ENCODE data around the gene PLAC1.

The PLAC1 gene

DNA sequence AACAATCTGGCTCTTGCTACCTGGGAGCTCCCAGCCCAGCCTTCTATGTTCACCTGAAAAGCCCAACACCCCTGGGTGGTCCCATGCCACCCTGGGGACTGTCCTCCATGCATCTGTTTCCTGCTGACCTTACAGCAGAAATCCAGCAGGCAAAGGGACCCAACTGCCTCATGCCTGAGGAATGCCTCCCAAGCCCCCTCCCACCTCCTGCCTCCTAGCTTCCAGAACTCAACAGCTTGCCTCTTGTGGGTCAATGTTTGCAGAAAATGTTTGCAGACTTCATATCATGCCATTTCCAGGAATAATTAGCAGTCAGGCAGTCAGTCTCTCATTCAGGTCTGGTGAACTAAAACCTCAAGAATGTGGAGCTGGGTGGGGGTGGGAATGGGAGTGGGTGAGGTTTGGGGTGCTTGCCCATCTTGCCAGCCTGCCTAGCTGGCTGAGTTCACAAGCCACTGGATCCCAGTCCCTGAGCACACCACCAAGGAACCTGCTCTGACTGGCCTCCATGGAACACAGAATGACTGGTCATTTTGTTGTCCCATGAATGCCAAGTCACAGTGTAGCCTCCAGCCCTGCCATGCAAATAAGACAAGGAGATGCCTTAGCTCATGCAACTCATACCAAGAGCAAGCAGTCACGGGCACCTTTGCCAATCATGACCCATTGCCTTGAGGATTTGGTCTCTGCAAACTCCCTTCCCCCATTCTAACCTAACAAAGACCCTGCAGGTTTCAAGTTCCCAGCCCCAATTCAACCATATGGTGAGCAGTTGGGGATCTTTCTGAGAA, 12.1 kb upstream of the PLAC1 start:
- Histone ChIP-seq H3K4me3 (replicated peaks; ENCODE audit: insufficient read depth, low read length) (no peak overlapping the region), H3K27me3 (ENCODE audit: insufficient read depth, poor library complexity, severe bottlenecking) (no peaks in the 10 kb centered on the region), H3K27ac (replicated peaks) (no peak overlapping the region)
- TF ChIP-seq SPI1 (IDR thresholded peaks at IDR 0.05; ENCODE audit: borderline replicate concordance, low read depth) (no peak), GABPA (IDR thresholded peaks at IDR 0.05; ENCODE audit: low read depth) (no peak), POLR2AphosphoS5 (IDR thresholded peaks at IDR 0.05; ENCODE audit: low read depth) (no peak)
- TF ChIP-seq, protein P1, sequence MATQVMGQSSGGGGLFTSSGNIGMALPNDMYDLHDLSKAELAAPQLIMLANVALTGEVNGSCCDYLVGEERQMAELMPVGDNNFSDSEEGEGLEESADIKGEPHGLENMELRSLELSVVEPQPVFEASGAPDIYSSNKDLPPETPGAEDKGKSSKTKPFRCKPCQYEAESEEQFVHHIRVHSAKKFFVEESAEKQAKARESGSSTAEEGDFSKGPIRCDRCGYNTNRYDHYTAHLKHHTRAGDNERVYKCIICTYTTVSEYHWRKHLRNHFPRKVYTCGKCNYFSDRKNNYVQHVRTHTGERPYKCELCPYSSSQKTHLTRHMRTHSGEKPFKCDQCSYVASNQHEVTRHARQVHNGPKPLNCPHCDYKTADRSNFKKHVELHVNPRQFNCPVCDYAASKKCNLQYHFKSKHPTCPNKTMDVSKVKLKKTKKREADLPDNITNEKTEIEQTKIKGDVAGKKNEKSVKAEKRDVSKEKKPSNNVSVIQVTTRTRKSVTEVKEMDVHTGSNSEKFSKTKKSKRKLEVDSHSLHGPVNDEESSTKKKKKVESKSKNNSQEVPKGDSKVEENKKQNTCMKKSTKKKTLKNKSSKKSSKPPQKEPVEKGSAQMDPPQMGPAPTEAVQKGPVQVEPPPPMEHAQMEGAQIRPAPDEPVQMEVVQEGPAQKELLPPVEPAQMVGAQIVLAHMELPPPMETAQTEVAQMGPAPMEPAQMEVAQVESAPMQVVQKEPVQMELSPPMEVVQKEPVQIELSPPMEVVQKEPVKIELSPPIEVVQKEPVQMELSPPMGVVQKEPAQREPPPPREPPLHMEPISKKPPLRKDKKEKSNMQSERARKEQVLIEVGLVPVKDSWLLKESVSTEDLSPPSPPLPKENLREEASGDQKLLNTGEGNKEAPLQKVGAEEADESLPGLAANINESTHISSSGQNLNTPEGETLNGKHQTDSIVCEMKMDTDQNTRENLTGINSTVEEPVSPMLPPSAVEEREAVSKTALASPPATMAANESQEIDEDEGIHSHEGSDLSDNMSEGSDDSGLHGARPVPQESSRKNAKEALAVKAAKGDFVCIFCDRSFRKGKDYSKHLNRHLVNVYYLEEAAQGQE (IDR thresholded peaks at IDR 0.05; ENCODE audit: insufficient replicate concordance, low read depth): no peak
- TF ChIP-seq, protein P2, sequence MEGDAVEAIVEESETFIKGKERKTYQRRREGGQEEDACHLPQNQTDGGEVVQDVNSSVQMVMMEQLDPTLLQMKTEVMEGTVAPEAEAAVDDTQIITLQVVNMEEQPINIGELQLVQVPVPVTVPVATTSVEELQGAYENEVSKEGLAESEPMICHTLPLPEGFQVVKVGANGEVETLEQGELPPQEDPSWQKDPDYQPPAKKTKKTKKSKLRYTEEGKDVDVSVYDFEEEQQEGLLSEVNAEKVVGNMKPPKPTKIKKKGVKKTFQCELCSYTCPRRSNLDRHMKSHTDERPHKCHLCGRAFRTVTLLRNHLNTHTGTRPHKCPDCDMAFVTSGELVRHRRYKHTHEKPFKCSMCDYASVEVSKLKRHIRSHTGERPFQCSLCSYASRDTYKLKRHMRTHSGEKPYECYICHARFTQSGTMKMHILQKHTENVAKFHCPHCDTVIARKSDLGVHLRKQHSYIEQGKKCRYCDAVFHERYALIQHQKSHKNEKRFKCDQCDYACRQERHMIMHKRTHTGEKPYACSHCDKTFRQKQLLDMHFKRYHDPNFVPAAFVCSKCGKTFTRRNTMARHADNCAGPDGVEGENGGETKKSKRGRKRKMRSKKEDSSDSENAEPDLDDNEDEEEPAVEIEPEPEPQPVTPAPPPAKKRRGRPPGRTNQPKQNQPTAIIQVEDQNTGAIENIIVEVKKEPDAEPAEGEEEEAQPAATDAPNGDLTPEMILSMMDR (IDR thresholded peaks at IDR 0.05; ENCODE audit: insufficient read depth, low read length): no peak
- no peak for DNase-seq (ENCODE audit: low read depth in 1 of 2, low spot score in 1 of 2)

DNA sequence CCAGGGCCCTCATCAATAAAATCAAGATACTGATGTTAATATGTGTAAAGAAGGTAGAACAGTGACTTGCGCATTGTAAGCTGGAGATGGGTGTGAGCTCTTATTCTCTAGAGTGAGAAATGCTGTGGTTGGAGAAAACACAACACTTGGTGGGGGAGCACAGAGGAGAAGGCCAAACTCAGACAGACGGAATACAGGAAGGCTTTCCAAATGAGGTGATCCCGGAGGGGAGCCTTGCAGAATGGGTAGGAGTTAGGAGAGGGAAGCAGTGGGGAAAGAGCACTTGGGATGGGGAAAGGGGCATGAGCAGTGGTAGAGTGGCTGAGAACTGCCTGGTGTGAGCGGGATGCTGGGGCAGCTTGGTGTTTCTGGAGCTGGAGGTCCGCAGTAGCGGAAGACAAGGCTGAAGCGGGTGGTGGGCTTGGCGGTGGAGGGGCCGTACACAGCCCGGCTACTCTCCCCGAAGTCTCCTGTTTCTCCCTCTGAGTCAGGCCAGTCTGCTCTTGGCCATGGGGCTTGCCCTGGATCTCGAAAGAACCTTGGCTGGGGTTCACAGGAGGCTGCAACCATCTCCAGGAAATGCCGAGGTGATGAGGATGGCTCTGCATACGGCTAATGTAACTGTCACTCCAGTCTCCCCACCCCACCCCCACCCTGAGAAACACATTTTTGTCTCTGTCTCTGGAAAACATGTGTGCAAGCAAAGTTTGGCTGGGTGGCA, 11.3 kb upstream of the PLAC1 start:
- DNase-seq (ENCODE audit: low read depth in 1 of 2, low spot score in 1 of 2): no peak
- Histone ChIP-seq H3K27ac (replicated peaks) (no peak overlapping the region), H3K27me3 (ENCODE audit: insufficient read depth, poor library complexity, severe bottlenecking) (no peaks in the 10 kb centered on the region), H3K4me3 (replicated peaks; ENCODE audit: insufficient read depth, low read length) (no peak overlapping the region)
- TF ChIP-seq, protein P2 (IDR thresholded peaks at IDR 0.05; ENCODE audit: insufficient read depth, low read length): no peak
- TF ChIP-seq GABPA (IDR thresholded peaks at IDR 0.05; ENCODE audit: low read depth): no peak
- TF ChIP-seq SPI1 (IDR thresholded peaks at IDR 0.05; ENCODE audit: borderline replicate concordance, low read depth): no peak
- no peak for TF ChIP-seq POLR2AphosphoS5 (IDR thresholded peaks at IDR 0.05; ENCODE audit: low read depth)

DNA sequence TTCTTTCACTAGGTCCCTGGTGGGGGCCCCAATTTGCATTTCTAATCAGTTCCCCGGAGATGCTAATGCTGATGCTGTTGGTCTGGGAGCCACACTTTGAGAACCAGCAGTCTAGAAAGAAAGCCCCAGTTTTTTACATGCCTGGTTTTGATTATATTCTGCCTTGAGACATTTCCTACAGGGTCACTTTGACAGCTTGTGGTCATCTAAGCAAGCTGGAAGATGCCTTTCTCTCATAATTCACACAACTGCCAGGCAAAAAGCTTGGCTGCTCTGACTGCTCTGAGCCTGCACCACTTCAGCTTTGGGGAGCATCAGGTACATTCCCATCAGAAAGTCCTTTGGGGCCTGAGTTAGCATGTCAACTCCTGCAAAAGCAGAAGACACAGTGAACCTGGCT, 5.9 kb upstream of the PLAC1 start:
- Histone ChIP-seq H3K27ac (replicated peaks) (no peak overlapping the region), H3K4me3 (replicated peaks; ENCODE audit: insufficient read depth, low read length) (no peak overlapping the region), H3K27me3 (ENCODE audit: insufficient read depth, poor library complexity, severe bottlenecking) (no peaks in the 10 kb centered on the region)
- no peak for DNase-seq (ENCODE audit: low read depth in 1 of 2, low spot score in 1 of 2)
- TF ChIP-seq, protein P1 (IDR thresholded peaks at IDR 0.05; ENCODE audit: insufficient replicate concordance, low read depth): no peak
- TF ChIP-seq POLR2AphosphoS5 (IDR thresholded peaks at IDR 0.05; ENCODE audit: low read depth) (no peak), GABPA (IDR thresholded peaks at IDR 0.05; ENCODE audit: low read depth) (no peak), SPI1 (IDR thresholded peaks at IDR 0.05; ENCODE audit: borderline replicate concordance, low read depth) (no peak)
- TF ChIP-seq, protein P2 (IDR thresholded peaks at IDR 0.05; ENCODE audit: insufficient read depth, low read length): no peak
